GM03348 (cell line): Measurements from ENCODE around the gene AEBP1.
"Not testable (repeated sequence)": the region's sequence is repeated elsewhere in the genome, so short reads cannot be mapped to it uniquely, and the experiment has no call there.

Source experiments
- DNase-seq: peaks from one replicate; pipeline ENCODE4 v3.0.0; 2012; ENCODE audit warnings: low spot score

Gene AEBP1

DNA sequence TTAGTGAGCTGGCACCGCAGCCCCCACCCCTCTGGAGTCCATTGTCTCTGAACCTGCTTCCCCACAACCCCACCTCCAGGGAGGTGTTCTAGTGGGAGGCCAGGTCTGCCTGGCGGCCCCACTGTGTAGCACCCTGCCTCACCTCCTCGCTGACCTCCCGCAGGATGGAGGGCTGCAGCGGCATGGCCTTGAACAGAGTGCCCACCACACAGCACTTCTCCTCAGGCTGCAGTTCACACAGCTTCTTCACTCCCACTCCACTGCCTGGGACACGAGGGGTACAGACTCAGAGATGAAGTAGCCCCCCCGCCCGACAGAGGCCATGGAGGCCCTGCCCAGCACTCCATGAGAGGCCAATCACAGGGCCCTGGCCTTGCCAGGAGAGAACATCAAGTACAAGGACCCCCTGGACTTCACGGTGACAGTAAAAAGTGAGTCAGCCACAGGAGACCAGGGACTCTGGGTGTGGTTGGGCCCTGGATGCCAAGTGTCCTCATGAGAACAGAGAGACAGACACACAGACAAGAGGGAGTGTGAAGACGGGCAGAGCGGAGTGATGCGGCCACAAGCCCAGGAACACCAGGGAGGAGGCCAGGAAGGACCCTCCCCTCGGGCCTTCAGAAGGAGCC, 13.8 kb downstream of the AEBP1 start:
- no peak for DNase-seq

DNA sequence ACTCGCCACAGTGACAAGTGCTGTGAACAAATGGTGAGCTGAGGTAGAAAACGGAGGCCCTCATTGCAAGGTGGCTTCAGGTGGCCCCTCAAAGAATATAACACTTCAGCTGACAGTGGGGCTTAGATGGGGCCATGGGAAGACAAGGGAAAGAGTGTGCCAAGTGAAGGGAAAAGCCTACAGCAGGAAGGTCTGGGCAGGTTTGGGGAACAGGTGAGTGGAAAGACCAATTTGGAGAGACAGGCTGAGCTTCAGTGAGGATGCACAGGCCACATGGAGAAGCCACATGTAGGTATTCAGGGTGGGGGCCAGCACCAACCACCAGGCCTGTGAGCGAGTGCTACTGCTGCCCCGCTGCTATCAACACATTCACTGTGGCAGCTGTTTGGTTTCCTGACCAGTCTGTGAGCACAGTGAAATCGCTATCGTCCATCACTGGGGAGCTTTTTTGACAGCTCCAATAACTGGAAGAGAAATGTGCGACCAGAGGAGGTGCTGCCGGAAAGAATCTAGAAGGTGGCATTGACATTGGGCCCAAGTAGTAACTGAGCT, 15.8 kb downstream of the AEBP1 start:
- DNase-seq: no peak

DNA sequence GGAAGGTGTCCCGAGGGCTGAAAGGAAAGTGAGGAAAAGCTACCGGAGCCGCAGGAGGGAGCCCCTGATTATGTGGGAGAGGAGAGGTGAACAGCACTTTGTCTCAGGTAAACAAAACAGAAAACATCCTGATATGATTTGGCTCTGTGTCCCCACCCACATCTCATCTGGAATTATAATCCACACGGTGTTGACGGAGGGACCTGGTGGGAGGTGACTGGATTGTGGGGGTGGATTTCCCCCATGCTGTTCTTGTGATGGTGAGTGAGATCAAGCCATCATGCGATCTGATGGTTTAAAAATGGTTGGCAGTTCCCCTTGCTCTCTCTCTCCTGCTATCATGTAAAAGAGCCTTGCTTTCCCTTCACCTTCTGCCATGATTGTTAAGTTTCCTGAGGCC, 16.2 kb downstream of the AEBP1 start:
- no peak for DNase-seq

DNA sequence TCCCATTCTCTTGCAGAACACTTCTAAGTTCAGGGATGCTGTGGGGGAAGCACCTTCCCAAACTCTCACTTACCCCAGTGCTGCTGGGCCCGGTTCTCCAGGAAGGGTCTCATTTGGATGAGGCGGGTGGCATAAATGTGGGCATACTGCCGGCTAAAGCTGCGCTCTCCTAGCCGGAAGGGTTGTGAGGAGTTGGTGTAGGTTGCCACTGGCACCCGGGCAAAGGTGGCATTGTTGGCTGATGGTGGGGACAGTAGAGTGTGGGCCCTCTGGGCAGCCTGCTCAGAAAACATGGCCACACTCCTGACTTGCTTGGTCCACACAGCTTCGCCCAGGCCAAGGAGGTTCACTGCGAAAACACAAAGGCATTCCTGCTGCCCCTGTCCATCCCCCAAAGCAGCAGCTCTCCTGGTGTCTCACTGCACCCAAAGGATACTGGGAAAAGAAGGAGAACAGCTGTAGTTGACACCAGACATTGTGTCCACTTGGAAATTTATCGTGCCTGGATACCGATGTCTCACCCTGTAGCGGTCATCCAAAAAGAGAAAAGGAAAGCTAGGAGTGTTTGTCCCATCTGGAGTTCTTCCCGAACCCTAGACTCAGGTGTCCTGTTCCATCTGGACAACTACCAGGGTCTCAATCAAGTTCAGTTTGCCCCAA, 17.7 kb downstream of the AEBP1 start:
- no peak for DNase-seq

DNA sequence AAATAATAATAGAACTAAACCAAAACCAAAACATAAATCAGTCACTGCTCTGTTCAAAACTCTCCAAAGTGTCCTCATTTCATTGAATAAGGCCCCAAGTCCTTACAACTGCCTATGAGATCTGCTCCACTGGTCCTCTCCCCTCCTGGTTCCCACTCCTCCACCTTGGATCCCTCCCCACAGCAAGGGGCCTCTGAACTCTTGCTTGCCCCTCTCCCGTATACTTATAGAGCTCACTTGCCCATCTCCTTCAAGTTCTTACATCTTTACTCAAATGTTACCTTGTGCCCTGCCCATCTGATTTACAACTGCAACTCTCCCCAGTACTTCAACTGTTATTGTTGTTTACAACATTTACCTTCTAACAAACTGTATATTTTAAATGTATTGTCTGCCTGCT, 18.4 kb downstream of the AEBP1 start:
- no peak for DNase-seq

DNA sequence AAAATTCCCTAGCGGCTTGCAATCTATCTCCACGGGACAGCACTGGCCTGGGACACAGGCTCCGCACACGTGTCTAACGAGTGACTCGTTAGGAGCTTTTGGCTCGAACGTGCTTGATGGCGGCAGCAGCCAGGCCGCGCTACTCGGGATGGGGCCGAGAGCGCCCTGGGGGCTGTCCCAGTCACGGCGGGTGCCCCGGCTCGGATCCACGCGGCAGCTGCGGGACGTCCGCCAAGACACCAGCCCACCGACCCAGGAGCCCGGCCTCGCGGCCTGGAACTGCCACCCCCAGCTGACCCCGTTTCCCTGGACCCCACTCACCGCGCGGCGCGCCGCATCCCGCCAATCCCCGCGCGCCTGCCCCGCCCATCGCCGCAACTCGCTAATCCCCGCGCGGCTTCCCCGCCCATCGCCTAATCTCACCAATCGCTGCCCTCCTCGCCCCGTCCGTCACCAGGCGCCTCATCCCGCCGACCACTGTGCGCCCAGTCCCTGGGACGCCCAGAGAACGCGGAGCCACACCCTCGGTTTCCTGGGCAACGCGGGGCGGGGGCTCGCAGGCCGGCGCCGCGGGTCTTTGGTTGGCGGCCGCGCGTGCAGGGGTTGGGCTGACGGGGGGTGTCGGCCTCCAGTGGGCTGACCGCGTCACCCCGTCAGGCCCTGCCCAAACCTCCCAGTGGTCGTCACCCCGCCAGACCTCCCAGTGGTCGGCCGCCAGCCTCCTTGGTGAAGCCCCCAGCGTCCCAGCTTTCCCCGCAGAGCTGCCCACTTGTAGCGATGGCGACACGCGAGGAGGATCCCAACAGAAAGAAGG, 19.3 kb downstream of the AEBP1 start, which contains the start of gene POLD2:
TSS of gene POLD2 (minus strand) at position 359 of the 814 bp plus-strand sequence. CDS start 1,495 bp downstream, outside the sequence.
- peak; percentile 100 for DNase-seq

DNA sequence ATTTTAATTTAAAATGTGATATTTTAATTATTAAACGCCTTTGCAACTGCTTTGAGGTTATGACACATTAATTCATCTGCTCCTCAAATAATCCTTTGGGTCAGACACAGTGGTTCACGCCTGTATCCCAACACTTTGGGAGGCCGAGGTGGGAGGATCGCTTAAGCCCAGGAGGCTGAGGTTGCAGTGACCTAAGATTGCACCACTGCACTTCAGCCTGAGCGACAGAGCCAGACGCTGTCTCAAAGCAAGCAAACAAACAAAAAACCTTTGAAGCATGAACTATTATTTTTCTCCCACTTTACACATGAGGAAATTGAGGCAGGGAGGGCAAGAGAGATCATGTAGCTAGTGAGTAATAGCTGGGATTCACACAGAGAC, 20.7 kb downstream of the AEBP1 start:
- DNase-seq: no peak

DNA sequence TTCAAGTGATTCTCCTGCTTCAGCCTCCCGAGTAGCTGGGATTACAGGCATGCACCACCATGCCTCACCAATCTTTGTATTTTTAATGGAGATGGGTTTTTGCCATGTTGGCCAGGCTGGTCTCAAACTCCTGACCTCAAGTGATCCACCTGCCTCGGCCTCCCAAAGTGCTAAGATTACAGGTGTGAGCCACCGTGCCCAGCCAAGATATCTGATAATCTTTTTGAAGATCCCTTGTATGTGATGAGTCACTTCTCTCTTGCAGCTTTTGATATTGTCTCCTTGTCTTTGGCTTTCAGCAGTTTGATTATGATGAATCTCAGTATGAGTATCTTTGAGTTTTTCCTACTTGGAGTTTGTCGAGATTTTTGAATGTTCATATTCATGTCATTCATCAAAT, 22.4 kb downstream of the AEBP1 start:
- DNase-seq: not testable (repeated sequence)

DNA sequence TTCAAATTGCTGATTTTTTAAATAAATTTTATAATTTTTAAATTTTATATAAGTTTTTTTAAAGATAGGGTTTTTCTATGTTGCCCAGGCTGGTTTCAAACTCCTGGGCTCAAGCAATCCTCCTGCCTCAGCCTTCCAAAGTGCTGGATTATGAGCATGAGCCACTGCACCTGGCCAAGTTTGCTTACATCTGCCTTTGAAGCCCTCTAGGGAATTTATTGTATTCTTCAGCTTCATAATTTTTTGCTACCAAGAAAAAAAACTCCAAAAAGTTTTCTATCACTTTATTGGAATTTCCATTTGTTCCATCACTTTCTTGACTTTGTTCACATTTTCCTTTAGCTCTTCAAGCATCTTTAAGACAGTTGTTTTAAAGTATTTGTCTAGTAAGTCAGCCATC, 23.0 kb downstream of the AEBP1 start:
- DNase-seq: no peak

DNA sequence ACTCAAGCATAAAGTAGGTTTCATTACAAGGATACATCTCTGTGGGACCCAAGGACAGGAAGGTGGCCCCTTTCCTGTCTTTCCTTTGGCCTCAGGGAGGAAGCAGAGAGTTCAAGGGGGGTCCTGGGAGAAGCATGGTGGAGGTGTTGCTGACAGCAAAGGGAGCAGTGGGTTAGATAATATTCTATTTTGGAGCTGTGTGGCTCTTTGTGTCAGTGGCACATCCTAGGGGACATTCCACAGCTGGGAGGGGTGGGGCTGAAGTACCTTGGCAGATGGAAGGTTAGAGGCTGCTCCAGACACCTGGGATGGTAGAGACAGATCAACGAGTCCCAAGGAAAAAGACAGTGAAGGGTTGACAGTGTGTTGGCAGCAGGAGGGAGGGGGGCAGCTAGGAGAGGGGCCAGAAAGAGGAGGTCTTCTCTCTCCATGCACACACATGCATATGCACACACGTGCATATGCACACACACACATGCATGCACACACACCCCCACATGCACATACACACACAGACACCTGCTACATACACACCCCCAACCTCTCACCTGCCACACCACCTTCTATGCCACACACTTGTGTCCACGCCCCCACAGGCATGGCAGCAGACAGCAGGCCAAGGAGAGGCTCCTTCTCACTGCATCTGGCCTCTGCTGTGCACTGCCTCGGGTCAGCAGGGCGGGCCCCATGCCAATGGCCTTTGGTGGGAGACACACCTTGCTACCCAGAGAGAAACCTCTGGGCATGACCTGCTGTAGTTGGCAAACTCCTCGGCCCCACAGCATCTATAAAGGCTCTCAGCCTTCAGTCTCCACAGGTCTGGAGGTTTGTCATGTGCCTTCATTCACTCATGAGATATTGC, 24.8 kb downstream of the AEBP1 start:
- no peak for DNase-seq

DNA sequence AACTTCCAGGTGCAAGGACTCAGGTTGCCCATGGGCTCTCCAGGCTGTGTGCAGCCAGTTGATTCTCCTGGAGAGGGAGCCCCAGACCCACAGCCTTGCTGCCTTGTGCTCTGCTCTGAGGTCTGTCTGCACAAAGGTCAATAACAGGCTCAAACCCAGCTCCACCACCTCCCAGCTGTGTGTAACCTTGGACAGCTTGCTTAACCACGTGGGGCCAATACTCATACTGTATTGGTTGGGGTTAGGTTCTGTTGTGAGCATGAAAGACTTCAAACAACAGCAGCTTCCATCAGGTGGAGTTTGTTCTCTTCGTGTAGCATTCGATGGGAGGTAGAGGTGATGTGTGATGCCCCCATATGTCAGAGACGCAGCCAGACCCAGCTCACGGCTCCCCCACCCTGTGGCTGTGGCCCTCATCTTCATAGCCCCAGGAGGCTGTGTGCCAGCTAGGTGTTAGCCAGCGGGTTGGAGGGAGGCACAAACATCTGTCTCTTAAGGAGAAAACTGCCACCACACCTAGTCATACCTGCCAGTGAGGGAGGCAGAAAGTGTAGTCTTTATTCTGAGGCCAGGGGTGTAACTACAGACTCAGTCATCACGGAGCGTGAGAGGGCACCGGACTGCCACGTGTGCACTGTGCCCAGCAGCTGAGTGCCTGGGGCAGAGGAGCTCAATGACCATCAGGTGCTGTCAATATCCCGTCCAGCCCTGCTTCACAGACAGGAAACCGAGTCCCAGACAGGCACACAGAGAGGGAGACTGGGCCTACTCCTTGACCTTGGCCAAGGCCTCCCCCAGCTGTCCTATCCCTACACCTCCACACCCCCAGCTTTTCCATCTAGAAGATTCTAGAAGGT, 27.3 kb downstream of the AEBP1 start:
- DNase-seq: no peak

DNA sequence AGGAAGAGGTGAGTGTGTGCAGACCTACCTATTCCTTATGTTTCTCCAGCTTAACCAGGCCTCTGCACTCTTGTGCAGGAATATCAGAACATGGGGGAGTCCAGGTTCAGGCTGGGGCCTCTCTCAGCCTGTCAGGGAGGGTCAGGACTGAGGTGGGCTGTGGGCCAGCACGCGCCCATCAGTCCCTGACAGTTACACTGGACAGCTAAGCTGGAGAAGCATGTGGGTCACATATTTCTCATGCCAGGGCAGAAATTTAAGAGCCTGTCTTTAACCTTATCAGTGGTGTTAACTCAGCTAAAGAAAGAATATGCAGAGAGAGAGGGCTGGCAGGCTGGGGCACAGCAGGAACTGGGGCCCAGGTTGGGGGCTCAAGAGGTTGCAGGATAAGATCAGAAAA, 27.9 kb downstream of the AEBP1 start:
- peak; percentile 37 for DNase-seq

DNA sequence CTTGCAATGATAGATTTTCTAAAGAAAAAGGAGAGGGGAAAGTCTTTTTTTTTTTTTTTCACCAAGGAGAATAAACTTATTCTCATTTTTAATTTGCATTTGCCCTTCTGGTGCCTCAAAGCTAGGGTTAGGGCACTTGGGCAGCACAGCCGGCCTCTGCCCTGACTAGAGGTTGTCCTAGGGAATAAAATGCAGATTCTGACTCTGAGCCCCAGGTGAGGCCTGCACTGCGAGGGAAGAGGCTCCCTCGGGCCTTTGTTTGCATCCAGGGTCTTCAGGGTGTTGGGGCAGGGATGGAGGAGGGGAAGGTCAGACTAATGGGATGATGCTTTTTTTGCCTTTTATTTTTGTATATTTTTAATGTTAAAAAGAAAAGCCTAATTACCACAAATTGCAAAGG, 29.1 kb downstream of the AEBP1 start:
- DNase-seq: no peak

DNA sequence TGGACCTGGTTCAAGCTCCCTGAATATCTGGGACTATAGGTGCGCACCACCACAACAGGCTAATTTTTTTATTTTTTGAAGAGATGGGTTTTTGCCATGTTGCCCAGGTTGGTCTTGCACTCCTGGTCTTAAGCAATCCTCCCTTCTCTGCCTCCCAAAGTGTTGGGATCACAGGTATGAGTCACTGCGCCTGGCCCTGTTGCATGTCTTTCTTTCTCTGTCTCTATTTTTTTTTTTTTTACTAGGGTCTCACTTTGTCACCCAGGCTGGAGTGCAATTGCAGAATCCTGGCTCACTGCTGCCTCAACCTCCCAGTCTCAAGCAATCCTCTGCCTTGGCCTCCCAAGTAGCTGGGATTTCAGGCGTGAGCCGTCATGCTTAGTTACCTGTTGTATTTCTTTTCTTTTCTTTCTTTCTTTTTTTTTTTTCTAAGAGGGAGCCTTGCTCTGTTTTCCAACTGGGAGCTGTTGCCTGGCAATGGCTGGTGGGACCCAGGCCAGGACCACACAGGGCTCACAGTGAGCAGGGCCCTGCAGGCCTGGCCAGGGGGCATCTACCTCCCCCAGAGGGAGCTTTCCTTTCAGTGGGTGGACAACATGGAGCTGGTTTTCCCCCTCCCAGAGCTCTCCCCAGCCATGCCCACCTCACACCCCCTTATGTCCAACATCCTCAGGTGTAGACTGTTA, 30.9 kb downstream of the AEBP1 start:
- no peak for DNase-seq

DNA sequence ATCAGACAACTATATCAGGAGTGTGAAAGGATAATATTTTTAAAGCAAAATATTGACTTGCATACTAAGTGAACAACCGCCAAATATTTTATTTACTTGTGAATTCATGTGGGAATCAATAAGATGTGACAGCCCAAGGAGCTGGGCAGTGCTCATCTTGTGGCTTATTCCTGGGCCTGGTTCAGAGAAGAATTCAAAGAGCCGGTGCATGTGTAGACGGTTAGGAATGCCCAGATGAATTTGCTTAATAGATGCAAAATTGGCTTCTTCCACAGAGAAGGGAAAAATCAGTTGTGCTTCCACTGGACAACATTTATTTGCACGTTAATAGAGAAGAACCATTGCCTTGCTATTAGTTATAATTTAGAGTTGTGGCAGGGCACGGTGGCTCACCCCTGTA, 32.6 kb downstream of the AEBP1 start:
- peak; percentile 44 for DNase-seq

DNA sequence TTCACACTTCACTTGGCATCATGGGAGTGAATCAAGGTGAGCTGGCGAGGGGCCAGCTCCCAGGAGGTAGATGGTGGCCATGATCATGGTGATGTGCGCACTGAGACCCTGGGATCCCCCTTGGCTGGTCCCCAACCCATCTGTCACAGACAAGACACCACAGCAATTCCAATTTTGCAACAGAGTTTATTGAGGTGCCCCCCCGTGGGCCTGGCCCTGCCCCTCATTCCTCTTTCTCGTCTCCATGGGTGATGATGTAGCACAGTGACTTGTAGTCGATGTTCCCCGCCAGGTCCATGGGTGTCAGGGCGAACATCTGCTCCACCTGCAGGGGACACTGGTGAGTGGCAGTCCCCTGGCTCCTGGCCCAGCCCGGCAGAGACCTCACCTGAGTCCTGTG, 34.6 kb downstream of the AEBP1 start:
- DNase-seq: no peak

DNA sequence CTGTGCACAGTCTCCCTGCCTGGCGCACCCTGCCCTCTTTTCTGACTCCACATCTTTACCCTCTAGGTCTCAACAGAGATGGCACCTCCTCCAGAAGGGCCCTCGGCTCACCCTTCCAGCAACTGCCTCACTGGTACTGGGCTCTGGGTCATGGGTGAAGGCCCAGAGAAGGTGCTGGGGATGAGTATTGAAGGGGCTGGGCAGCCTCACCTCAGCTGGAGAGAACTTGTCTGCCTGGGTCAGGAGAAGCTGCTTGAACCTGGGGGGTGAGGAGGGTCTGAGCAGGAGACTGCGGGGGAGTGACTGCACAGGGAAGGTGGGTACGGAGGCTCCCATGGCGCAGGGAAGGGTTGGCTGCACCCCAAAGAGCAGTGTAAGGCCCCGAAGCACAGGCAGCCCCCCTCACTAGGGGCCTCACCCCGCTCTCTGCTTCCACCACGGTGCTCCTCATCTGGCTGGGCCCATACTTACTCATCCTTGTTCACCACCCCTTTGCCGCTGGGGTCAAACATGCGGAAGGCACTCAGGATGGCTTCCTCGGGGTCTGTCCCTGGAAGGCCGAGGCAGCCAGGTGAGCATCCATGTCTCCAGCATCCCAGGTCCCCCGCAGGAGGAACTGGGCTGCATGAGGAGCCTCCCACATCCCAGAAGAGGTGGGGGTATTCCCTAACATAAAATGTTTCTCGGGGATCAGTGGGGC, 35.3 kb downstream of the AEBP1 start:
- DNase-seq: no peak

DNA sequence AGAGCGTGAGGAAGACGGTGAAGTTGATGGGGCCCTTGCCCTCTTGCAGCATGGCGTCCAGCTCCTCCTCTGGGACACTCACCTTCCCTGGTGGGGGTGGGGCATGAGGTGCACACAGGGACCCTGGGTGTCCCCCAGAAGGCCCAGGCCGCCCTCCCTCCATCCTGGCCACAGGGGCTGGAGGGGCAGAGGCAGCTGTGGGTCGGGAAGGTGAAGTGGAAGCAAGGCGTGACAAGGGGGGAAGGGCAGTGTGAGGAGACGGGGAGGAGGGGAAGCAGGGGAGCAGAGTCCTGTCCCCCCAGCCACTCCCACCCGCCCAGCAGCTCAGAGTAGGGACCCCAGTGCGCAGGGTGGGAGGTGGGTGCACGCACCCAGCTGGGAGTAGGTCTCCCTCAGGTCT, 36.2 kb downstream of the AEBP1 start:
- DNase-seq: no peak

DNA sequence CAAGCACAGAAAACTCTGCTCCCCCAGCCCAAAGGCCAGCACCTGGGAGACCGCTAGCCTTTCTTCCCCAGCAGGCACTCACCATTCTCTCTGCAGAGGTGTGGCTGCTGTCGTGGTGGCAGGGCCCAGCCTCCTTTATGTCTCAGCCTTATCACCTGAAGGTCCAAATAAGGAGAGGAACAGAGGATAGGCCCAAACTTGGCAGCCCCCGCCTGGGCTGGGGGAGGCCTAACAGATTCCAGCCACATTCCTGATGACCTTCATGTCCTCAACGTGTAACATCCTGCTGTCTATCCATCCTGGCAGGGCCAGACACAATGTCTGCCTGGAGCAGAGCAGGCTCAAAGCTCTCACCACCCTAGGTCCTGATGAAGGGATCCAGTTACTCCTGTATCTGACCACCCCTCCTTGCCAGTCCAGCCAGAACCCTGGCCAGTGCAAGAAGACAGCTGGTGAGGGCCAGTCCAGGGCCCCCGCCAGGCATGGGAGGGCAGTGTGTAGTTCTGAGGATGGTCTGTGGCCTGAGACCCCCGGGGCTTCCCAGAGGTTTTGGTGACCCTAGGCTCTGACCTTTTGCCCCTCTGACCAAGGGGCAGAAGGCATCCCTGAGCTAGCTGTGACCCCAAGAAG, 37.2 kb downstream of the AEBP1 start, which contains the start of gene MYL7:
TSS of gene MYL7 (minus strand) at position 112 of the 630 bp plus-strand sequence. CDS start at position 85, 27 bp downstream.
- no peak for DNase-seq
